Activated CD4-positive, alpha-beta T cell treated with anti-CD3 and anti-CD28 coated beads, Interleukin-2, Interleukin-4, amounts not matched to agents 100 ng/mL and 50 ng/mL, durations not matched to agents 16 hours and 8 hours (primary cell): ENCODE results near the gene NANS.
A peak's percentile ranks its signal among the peaks of the same experiment; 100 is the strongest.
"Not testable (repeated sequence)": the region's sequence is repeated elsewhere in the genome, so short reads cannot be mapped to it uniquely, and the experiment has no call there.

ENCODE experiments used
- DNase-seq: peaks from one replicate; pipeline ENCODE4 v3.0.0-alpha.2; 2020; ENCODE audit warnings: low spot score

The NANS gene, protein sequence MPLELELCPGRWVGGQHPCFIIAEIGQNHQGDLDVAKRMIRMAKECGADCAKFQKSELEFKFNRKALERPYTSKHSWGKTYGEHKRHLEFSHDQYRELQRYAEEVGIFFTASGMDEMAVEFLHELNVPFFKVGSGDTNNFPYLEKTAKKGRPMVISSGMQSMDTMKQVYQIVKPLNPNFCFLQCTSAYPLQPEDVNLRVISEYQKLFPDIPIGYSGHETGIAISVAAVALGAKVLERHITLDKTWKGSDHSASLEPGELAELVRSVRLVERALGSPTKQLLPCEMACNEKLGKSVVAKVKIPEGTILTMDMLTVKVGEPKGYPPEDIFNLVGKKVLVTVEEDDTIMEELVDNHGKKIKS

GRCh38 chr9:98056269-98057137, at the start of gene NANS:
TSS of gene NANS (plus strand) at chr9:98056732. CDS start at chr9:98056809, 77 bp downstream.
- DNase-seq, result peak; percentile 95

- DNase-seq, result peak; percentile 47
These were observed 49.1 kb upstream of the NANS start for GRCh38 chr9:98007251-98007928.

- no peak for DNase-seq
These were observed 47.8 kb upstream of the NANS start for GRCh38 chr9:98008764-98009163.

- no peak for DNase-seq
These were observed 47.1 kb upstream of the NANS start for GRCh38 chr9:98009437-98009836.

DNA sequence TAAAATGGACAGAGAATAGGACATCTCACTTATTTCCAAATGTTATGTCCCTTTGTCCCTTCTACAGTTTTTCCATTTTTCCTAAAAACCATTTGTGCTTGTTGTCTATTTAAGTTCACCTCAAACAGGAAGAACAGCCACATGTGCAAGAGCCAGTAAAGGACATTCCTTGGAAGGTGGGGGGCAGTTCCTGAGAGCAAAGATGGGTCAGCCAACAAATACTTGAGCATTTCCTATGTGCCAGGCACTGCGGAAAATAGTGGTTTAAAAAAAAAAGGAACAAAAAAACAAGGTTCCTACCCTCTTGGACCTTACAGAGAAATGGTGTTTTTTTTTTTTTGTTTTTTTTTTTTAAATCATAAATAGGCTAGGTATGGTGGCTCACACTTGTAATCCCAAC, 46.6 kb upstream of the NANS start:
- no peak for DNase-seq

DNA sequence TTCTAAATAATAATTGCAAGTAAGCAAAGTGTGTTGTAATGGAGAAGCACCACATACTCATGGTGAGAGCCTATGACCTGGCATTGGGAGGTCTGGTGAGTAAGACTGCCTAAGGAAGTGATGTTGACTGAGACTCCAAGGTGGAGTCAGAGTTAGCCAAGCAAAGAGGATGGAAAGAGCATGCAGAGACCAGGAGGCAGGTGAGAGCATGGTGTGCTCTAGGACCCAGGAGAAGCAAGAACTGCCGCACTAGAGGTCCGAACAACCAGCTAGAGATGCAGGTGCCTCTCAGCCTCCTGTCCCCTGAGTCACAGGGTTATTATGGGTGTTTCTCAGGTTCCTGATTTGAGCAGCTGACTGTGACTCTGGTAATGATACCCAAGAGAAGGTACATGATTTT, 46.1 kb upstream of the NANS start:
- no peak for DNase-seq

DNA sequence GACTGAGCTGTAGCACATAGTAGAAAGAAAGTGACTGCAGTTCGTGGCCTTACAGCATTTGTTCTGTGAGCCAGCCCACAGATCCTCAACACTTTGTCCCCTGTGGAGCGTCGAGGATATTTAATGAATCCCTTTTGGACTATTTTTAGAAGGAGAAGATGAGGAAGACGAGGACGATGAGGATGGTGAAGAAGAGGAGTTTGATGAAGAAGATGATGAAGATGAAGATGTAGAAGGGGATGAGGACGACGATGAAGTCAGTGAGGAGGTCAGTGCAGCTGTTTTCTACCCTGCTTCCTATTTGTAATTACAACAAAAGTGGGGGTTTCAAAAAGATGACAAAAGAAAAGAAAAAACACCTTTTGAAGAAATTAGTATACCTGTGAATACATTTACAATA, 45.4 kb upstream of the NANS start:
- DNase-seq, result no peak

GRCh38 chr9:98016137-98016680, 40.3 kb upstream of the NANS start:
- DNase-seq, result no peak

DNA sequence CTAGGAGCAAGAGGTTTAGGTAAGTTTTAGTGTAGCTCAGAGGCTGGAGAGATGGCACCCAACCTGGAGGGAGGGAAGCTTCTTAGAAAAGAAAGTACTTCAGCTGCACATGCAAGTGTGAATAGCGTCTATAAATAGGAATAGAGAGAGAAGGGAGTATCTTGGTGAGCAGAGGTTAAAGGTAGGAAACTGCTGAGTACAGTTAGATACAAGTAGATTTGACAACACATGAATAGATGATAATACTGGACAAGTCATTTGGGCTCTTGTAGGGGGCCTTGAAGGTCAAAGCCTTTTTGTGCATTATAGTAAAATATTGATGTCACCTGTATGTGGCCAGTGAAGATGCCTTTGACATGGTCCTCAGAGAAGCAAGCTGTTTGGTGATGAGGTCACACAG, 39.2 kb upstream of the NANS start:
- no peak for DNase-seq

- no peak for DNase-seq
These were observed 38.2 kb upstream of the NANS start for GRCh38 chr9:98018347-98018746.

- no peak for DNase-seq
These were observed 37.4 kb upstream of the NANS start for GRCh38 chr9:98019098-98019497.

DNA sequence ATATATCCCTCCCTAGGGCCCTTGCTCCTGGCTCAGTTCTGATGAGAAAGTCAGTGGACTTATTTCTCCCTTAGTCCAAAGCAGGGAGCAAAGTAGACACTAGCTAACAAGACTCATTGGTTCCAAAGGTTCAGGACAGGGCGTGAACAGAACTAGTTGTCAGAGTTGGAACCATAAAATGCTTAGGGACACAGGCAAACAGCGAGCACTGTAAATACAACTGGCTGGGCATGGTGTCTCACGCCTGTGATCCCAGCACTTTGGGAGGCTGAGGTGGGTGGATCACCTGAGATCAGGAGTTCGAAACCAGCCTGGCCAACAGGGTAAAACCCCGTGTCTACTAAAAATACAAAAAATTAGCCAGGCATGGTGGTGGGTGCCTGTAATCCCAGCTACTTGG, 36.7 kb upstream of the NANS start:
- not testable (repeated sequence) for DNase-seq

DNA sequence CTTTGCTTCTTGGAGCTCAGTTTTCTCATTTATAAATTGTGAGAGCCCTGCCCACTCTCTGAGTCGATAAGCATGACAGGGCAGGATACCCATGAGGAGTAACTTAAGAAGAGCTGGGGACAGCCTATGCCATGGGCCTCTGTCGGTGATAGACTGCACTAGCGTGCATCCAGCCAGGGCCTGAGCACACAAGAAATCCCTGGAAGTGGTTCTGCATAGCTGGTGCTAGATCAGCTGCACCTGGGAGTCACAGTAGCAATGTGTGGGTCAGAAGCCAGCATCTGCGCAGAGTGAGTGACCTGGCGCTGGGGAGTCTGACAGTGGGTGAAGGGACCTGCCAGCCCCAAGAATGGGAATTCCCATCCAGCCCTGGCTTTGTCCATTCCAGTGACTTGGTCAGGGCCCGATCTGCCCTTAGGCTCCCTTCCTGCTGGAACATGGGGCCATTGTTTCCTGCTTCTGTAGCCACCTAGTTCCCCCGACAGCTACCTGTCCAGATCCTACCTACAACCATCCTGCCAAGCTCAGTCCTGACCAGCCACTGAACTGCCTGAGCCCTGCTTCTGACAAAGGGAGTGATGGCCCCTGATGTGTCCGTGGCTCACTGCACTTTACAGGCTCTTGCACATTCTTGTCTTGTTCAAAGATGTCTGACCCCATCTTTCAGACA, 35.9 kb upstream of the NANS start:
- DNase-seq, result no peak

- no peak for DNase-seq
These were observed 35.1 kb upstream of the NANS start for GRCh38 chr9:98021306-98022040.

DNA sequence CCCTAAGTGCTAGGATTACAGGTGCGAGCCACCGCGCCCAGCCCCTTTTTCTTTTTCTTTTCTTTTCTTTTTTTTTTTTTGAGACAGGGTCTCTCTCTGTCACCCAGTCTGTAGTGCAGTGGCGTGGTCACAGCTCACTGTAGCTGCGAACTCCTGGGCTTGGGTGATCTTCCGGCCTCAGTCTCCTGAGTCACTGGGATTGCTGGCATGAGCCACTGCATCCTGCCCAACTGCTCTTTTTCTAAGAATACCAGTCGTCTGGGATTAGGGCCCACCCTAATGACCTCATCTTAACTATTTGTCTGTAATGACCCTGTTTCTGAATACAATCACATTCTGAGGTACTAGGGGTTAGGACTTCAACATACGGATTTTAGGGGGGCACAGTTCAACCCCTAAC, 34.1 kb upstream of the NANS start:
- no peak for DNase-seq

GRCh38 chr9:98024702-98025101, 31.8 kb upstream of the NANS start:
- DNase-seq, result no peak

DNA sequence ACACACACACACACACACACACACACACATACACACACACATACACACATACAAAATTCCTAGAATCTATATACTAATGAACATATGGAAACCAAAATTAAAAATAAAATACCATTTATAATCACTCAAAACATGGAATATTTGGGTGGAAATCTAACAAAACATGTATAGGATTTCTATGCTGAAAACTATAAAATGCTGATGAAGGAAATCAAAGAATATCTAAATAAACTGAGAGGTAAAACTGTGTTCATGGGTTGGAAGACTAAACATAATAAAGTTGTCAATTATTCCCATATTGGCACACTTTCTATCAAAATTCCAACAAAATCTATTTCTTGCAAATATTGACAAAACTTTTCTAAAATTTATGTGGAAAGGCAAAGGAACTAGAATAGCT, 25.4 kb upstream of the NANS start:
- no peak for DNase-seq

DNA sequence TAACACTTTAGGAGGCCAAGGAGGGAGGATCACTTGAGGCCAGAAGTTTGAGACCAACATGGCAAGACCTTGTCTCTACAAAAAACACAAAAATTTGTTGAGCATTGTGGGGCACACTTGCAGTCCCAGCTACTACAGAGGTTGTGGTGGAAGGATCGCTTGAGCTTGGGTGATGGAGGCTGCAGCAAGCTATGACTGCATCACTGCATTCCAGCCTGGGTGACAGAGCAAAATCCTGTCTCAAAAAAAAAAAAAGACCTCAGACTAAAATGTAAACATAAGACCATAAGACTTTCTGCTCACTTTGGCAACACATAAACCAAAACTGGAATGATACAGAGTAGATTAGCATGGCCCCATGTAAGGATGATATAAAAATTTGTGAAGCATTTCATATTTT, 24.6 kb upstream of the NANS start:
- no peak for DNase-seq

GRCh38 chr9:98034593-98035546, 21.7 kb upstream of the NANS start:
- peak; percentile 91 for DNase-seq

GRCh38 chr9:98037357-98037756, 19.2 kb upstream of the NANS start:
- no peak for DNase-seq
